Hematopoietic multipotent progenitor cell treated with erythropoietin and hydrocortisone succinate and interleukin-3 and kit ligand, for 6 days (in vitro differentiated cells): ENCODE results near the gene ORAI3.
"Not testable (repeated sequence)": the region's sequence is repeated elsewhere in the genome, so short reads cannot be mapped to it uniquely, and the experiment has no call there.

Experiments used
- DNase-seq: peaks from one replicate; pipeline ENCODE4 v3.0.0-alpha.2; 2015

The ORAI3 gene

DNA sequence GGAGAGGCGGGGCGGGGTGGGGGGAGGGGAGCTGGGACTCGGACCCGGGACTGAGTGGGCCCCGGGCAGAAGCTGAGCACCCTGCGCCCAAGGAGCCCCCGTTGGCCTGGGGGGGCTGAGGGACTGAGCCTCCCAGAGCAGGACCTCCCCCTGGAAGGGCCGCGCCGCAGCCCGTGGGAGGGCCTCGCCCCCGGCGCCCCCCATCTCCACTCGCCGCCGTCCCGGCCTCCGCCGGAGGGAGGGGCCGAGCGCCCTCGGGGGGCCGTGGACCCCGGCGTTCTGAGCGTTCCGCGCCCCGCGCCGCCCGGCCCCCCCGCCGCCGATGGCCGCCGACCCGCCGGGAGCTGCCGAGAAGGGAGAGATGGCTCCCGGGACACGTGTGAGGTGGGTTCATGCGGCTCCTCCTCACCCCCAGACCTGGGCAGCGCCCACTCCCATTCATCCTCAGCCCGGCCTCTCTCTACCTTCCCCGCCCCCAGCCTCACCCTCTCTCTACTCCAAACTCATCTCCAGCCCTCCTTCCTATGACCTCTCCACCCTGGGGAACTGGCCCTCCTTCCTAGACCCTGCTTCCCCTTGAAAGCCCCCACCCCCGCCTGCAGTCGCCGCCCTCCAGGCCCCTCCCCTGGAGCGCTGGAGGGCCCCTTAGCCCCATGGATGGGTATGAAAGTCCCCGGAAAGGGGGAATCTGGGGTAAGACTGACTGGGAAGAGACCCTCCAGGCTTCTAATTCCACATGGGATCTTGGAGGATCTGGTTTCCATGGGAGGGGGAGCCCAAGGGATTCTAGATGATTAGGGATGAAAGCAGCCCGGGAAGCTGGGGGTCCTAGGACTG, 24.6 kb upstream of the ORAI3 start:
- DNase-seq: peak; percentile 20

DNA sequence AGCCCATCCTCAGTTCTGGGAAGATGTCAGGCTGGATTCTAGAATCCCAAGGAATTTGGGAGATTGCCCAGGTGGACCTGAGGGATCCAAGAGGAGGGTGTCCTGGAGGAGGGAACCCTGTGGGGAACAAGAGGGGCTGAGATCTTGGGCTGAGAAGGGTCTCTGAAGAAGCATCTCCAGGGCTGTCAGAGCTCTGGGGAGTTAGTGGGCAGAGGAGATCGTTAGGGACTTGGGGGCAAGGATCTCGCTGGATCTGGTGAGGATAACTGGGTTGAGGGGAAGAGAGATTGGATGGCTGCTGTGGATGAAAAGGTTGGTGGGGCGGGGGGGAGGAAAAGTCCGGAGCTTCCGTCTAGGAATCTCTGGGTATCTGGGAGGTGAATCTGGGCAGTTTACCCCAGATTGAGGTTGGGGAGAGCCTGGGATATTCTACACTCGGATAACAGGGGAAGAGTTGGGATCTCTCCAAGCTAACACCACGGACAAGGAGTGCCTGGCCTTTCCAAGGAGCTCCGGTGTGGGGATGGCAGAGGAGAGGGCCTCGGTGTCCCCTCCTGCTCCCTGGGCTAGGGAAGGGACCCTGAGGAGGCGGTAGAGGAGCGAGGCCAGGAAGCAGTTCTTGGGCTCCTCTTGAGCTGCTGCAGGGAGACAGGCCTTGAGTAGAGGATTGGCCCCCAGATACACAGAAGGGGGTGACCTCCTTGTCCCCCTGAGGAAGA, 23.8 kb upstream of the ORAI3 start:
- DNase-seq: no peak

DNA sequence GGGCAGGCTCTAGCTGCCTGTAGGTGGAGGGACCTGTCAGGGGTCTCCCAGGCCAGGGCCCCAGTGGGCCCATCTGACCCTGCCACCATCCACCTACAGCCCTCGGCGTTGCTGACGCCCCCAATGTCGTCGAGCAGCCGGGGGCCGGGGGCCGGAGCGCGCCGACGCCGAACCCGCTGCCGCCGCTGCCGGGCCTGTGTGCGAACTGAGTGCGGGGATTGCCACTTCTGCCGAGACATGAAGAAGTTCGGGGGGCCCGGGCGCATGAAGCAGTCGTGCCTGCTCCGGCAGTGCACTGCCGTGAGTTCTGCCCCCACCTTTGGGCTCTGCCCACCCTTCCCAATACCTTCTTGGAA, 23.3 kb upstream of the ORAI3 start:
- no peak for DNase-seq

- no peak for DNase-seq
These were observed 22.7 kb upstream of the ORAI3 start for GRCh38 chr16:30925995-30926811.

- no peak for DNase-seq
These were observed 21.7 kb upstream of the ORAI3 start for GRCh38 chr16:30926937-30927788.

DNA sequence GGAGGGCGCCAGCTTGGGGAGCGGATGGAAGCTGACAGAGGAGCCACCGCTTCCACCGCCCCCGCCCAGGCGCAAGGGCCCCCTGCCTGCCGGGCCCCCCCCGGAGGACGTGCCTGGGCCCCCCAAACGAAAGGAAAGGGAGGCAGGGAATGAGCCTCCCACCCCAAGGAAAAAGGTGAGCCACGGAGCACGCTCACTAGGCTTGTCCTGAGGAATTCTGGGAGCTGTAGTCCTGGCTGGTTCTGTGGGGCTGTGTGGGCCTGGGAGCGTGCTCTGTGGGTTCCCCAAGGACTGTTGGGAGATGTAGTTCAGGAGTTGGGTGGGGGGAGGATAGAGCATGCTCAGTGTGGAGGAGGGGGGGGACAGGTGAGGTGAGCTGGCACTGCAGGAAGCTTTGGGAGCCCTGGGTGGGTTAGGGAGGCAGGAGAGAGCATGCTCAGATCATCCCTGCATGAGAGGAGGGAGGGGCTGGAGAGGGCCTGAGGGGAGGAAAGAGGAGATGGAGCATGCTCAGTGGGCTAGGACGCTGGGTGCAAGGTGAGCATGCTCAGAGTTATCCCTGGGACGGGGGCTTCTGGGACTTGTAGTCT, 21.0 kb upstream of the ORAI3 start:
- peak; percentile 78 for DNase-seq

- no peak for DNase-seq
These were observed 20.5 kb upstream of the ORAI3 start for GRCh38 chr16:30928390-30928789.

- DNase-seq: no peak
These were observed 19.7 kb upstream of the ORAI3 start for GRCh38 chr16:30929167-30929566.

DNA sequence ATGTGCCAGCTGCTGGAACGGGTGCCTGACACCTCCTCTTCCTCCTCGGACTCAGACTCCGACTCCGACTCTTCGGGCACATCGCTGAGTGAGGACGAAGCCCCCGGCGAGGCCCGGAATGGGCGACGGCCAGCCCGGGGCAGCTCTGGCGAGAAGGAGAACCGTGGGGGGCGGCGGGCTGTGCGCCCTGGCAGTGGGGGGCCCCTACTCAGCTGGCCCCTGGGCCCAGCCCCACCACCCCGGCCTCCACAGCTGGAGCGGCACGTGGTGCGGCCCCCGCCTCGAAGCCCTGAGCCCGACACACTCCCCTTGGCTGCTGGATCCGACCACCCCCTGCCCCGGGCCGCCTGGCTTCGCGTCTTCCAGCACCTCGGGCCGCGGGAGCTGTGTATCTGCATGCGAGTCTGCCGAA, 18.7 kb upstream of the ORAI3 start:
- DNase-seq: no peak

DNA sequence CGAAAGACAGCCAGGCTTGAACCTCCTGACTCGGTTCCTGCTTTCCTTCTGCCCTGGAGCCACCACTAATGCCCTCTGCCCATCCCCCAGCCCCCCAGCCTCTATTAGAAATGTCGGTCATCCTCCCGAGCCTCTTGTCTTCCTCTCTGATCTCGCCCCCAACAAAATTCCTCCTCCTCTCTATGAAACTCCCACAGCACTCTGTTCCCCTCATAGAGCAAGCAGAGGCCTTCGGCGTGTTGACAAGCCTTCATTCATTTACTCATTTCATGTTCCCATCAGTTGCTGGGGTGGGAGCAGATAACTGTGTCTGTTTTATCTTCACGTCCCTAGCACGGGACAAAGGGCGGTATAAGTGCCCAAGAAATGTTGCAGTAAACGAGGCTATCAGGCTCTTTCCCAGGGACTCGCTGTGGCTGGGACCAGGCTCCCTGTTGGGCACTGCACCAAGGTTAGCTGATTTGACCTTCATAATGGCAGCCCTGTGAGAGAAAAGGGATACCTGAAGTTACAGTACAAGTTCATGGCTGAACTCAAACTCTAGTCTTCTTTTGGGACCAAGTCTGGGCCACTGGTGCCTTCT, 17.7 kb upstream of the ORAI3 start:
- no peak for DNase-seq

DNA sequence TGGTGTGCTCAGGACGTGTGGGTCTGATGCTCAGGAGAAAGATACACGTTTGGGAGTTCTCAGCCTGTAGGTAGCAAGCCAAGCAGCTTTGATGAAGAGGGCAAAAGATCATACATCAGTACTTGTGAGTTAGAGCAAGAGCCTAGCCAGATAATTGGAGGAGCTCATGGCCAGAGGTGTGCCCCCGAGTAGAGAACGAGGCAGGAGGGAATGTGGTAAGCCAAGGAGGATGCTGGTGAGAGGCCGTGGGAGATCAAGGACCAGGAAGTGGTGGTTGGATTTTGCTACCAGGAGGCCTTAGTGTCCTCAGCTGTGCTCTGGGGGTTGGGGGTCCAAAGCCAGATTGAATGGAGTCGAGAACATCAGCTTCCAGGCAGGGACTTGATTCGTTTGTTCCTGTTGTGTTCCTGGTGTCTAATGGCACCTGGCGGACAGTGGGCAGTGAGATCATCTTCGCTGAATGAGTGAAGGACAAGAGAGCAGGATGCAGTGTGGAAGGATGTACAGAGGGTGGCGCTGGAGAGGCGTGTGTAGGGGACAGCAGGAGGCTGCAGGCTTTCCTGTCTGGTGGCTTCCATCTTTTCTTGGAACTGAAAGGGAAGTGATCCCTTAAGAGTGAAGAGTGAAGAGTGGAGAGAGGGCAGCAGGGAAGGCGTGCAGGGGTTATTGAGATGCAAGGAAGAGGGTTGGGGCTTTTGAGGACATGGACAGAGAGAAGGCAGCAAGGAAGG, 13.9 kb upstream of the ORAI3 start:
- DNase-seq: peak; percentile 81

GRCh38 chr16:30937692-30938091, 11.2 kb upstream of the ORAI3 start:
- no peak for DNase-seq

- not testable (repeated sequence) for DNase-seq
These were observed 9.3 kb upstream of the ORAI3 start for GRCh38 chr16:30939571-30939970.

DNA sequence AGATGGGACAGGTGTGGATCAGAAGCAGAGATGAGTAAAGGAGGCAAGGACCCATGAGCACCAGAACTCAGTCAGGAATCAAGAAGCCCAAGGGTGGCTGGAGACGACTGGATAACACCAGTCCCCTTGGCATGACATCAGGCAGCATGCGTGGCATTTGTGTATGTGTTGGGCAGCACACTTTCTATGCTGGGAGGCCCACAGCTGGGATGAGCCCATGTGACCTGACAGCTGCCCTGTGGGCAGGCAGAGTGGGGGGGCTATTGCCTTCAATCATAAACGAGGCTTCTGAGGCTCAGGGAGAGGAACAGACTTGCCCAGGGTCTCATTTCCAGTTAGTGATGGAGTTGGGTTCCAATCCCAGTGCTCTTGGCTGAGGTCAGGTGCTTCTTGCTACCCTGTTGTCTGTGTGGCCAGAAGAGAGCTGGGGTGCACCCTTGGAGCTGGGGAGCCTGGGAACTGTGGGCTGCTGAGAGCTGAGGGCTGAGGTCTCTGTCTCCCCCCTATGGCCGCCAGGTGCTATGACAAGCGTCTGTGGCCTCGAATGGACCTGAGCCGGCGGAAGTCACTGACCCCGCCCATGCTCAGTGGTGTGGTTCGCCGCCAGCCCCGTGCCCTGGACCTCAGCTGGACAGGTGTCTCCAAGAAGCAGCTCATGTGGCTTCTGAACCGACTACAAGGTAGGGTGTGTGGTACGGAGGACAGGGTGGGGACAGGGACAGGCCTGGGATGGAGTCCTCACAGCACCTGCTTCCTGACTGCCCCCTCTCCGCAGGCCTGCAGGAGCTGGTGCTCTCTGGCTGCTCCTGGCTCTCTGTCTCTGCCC, 7.1 kb upstream of the ORAI3 start:
- peak; percentile 91 for DNase-seq

DNA sequence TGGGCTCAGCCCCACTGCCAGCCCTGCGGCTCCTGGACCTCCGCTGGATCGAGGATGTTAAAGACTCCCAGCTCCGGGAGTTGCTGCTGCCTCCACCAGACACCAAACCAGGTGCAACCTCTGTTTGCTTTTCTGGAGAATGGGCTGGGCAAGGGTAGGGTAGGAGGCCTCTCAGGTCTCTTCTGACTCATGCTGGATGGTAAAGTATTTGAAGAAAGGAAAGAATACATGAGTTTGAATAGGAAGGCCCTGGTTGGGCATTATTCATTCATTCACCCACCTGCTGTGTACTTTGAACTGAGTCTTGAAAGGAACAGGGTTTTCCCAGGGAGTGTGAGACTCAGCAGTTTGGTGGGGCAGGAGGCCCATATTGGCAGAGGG, 6.5 kb upstream of the ORAI3 start:
- DNase-seq: no peak

DNA sequence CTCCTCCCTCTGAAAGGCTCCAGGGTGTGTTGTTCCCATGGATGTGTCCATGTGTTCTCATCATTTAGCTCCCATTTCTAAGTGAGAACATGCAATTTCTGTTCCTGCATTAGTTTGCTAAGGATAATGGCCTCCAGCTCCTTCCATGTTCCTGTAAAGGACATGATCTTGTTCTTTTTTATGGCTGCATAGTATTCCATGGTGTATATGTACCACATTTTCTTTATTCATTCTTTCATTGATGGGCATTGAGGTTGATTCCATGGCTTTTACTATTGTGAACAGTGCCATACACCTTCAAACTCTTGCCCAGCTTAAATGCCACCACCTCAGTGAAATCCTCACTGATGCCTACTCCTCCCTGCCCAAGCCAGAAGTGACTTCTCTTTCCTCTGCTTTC, 4.5 kb upstream of the ORAI3 start:
- no peak for DNase-seq

- DNase-seq: no peak
These were observed 2.0 kb upstream of the ORAI3 start for GRCh38 chr16:30946671-30947540.

- no peak for DNase-seq
These were observed 1.4 kb upstream of the ORAI3 start for GRCh38 chr16:30947541-30947858.
